ENCODE results near the gene COX6B2. TPM values are rescaled to one million over a fixed set of nuclear protein-coding genes. Genes with fewer than 3 reads are reported as not detected.

The COX6B2 gene
- total RNA-seq, 1 donor from 2014 or later: not detected

DNA sequence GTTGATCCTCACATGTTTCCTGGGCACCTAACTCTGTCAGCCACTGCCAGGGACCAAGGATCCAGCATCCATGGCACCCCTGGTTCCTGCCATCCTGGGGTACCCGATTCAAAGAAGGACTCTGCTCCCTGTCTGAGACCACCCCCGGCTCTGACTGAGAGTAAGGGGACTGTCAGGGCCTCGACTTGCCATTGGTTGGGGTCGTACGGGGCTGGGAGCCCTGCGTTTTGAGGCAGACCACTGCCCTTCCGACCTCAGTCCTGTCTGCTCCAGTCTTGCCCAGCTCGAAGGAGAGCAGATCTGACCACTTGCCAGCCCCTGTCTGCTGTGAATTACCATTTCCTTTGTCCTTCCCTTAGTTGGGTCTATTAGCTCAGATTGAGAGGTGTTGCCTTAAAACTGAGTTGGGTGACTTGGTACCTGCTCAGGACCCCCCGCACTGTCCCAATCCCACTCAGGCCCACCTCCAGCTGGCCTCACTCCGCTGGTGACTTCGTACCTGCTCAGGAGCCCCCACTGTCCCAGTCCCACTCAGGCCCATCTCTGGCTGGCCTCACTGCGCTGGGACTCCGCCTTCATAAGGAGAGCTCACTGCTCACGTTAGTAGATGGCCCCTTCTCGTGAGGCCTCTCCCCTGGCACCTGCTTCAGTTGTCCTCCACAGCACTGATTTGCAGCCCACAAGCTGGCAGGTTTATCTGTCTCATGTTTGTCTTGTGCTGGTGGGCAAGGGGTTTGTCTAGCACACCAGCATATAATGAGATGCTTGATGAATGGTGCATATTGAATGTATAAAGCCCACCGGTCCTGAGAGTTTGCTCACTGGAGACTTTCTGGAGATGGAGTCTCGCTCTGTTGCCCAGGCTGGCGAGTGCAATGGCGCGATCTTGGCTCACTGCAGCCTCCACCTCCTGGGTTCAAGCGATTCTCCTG lies 35.1 kb upstream of the COX6B2 start:
- Mint-ChIP-seq H3K27ac (ENCODE audit: unreplicated experiment) (no peak overlapping the region), H3K4me1 (ENCODE audit: unreplicated experiment) (peaks cover 26% of the 10 kb centered on the region), H3K27me3 (ENCODE audit: unreplicated experiment) (peaks cover 26% of the 10 kb centered on the region)

DNA sequence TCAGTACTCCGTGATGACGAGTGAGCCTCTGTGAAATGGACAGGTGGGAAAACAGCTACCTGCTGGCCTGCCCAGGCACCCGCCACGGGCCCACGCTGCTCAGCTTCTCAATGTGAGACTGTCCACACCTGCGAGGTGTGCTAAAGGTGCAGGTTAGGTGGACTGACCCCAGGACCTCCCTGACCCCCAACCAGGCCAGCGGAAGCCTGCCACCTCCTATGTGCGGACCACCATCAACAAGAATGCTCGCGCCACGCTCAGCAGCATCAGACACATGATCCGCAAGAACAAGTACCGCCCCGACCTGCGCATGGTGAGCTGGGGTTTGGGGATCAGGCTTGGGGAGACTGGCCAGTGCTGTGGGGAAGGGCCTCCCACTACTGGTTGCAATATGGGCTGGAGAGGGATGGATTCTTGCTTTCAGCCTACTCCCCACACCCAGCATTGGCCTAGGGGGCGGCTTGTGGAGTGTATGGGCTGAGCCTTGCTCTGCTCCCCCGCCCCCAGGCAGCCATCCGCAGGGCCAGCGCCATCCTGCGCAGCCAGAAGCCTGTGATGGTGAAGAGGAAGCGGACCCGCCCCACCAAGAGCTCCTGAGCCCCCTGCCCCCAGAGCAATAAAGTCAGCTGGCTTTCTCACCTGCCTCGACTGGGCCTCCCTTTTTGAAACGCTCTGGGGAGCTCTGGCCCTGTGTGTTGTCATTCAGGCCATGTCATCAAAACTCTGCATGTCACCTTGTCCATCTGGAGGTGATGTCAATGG lies 33.4 kb upstream of the COX6B2 start:
- no peak overlapping the region for H3K27ac Mint-ChIP-seq (ENCODE audit: unreplicated experiment)
- peak overlapping the region; percentile 99 for H3K4me3 Mint-ChIP-seq (ENCODE audit: unreplicated experiment)
- TF ChIP-seq, protein P1, sequence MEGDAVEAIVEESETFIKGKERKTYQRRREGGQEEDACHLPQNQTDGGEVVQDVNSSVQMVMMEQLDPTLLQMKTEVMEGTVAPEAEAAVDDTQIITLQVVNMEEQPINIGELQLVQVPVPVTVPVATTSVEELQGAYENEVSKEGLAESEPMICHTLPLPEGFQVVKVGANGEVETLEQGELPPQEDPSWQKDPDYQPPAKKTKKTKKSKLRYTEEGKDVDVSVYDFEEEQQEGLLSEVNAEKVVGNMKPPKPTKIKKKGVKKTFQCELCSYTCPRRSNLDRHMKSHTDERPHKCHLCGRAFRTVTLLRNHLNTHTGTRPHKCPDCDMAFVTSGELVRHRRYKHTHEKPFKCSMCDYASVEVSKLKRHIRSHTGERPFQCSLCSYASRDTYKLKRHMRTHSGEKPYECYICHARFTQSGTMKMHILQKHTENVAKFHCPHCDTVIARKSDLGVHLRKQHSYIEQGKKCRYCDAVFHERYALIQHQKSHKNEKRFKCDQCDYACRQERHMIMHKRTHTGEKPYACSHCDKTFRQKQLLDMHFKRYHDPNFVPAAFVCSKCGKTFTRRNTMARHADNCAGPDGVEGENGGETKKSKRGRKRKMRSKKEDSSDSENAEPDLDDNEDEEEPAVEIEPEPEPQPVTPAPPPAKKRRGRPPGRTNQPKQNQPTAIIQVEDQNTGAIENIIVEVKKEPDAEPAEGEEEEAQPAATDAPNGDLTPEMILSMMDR (IDR thresholded peaks at IDR 0.05; ENCODE audit: unreplicated experiment): no peak
- DNase-seq (ENCODE audit: low spot score): no peak
- peaks cover 26% of the 10 kb centered on the region for H3K4me1 Mint-ChIP-seq (ENCODE audit: unreplicated experiment)
- peaks cover 29% of the 10 kb centered on the region for H3K27me3 Mint-ChIP-seq (ENCODE audit: unreplicated experiment)
- peaks cover 18% of the 10 kb centered on the region for H3K36me3 Mint-ChIP-seq (ENCODE audit: low read depth, unreplicated experiment)
- H3K9me3 Mint-ChIP-seq (ENCODE audit: unreplicated experiment): no peaks in the 10 kb centered on the region

More for the DNA sequence above, 35.1 kb upstream of the COX6B2 start:
- Mint-ChIP-seq H3K4me3 (ENCODE audit: unreplicated experiment) (peak overlapping the region; percentile 80), H3K9me3 (ENCODE audit: unreplicated experiment) (no peaks in the 10 kb centered on the region), H3K36me3 (ENCODE audit: low read depth, unreplicated experiment) (peaks cover 18% of the 10 kb centered on the region)
- no peak for DNase-seq (ENCODE audit: low spot score)
- TF ChIP-seq, protein P1 (IDR thresholded peaks at IDR 0.05; ENCODE audit: unreplicated experiment): no peak

DNA sequence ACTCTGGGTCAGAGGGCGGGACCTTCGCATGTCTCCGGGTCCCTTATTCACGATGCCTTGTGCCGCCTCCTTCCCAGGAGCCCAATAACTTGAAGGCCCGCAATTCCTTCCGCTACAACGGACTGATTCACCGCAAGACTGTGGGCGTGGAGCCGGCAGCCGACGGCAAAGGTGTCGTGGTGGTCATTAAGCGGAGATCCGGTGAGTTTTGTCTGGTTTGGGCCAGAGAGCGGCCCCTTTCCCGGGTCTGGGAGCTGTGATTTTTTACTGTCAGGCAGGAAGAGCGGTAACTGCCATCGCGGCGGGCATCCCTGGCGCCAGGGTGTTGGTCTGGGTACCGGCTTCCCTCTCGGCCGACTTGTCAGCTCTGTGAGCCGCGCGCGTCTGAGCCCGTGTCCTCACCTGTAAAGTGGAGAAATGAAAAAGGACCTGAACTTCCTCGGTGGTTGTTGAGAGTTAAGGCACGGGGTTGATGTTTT lies 32.0 kb upstream of the COX6B2 start:
- Mint-ChIP-seq H3K4me1 (ENCODE audit: unreplicated experiment) (peaks cover 26% of the 10 kb centered on the region), H3K9me3 (ENCODE audit: unreplicated experiment) (no peaks in the 10 kb centered on the region), H3K27ac (ENCODE audit: unreplicated experiment) (peak overlapping the region; percentile 97)

DNA sequence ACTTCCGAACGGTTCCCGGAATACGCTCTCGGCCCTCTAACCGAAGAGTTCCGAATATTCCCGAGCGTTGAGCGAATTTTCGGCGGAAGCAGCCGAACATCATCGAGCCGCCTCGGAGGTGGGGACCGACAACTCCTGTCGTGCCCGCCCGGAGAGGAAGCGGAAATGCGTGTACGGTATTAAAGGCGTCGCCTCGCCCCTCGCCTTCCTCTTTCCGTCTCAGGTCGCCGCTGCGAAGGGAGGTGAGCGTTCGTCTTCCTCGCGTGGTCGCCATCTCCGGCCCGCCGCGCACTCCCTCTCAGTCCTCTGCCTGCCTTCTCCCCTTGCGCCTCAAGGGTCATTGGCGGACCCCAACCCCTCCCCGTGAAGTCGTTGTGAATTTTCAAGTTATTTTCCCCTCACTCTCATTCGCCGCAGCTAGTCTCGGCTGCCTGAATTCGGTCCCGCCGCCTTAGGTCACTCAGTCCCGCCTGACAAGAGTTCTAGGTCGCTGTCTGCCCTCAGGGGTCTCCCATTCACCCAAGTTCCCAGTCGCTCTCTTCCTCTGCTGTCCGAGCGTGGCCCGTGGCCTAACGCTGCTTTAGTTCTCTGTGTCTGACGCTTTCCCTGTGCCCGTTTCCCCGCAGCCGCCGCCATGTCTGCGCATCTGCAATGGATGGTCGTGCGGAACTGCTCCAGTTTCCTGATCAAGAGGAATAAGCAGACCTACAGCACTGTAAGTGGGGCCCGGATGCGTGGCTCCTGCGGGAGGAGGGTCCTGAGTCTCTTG lies 31.4 kb upstream of the COX6B2 start, which contains the start of gene RPL28:
Gene RPL28, plus strand, starts transcription at position 209 of the 769 bp plus-strand sequence. Its CDS starts 426 bp downstream, at position 635.
- peak within 1 kb of the TSS; percentile 97 for H3K27ac Mint-ChIP-seq (ENCODE audit: unreplicated experiment)
- TF ChIP-seq, protein P1 (IDR thresholded peaks at IDR 0.05; ENCODE audit: unreplicated experiment): no peak
- H3K9me3 Mint-ChIP-seq (ENCODE audit: unreplicated experiment): no peaks in the 10 kb centered on the region
- H3K4me1 Mint-ChIP-seq (ENCODE audit: unreplicated experiment): peaks cover 26% of the 10 kb centered on the region
- H3K27me3 Mint-ChIP-seq (ENCODE audit: unreplicated experiment): peaks cover 41% of the 10 kb centered on the region
- peak within 1 kb of the TSS; percentile 99 for H3K4me3 Mint-ChIP-seq (ENCODE audit: unreplicated experiment)
- peak; percentile 98 for DNase-seq (ENCODE audit: low spot score)
- H3K36me3 Mint-ChIP-seq (ENCODE audit: low read depth, unreplicated experiment): peaks cover 18% of the 10 kb centered on the region

More for the DNA sequence above, 32.0 kb upstream of the COX6B2 start:
- H3K4me3 Mint-ChIP-seq (ENCODE audit: unreplicated experiment): peak overlapping the region; percentile 99
- H3K27me3 Mint-ChIP-seq (ENCODE audit: unreplicated experiment): peaks cover 40% of the 10 kb centered on the region
- peaks cover 18% of the 10 kb centered on the region for H3K36me3 Mint-ChIP-seq (ENCODE audit: low read depth, unreplicated experiment)
- no peak for DNase-seq (ENCODE audit: low spot score)
- TF ChIP-seq, protein P1 (IDR thresholded peaks at IDR 0.05; ENCODE audit: unreplicated experiment): no peak
